ENCODE data around the gene RAPGEF2.
"Not testable (repeated sequence)": the region's sequence is repeated elsewhere in the genome, so short reads cannot be mapped to it uniquely, and the experiment has no call there.

RAPGEF2 gene

GRCh38 chr4:159106636-159107035, 3.8 kb downstream of the RAPGEF2 start:
- no peak for TF ChIP-seq CTCF (IDR thresholded peaks at IDR 0.05; ENCODE audit: low read depth, low read length)
- H3K4me3 ChIP-seq (replicated peaks in 1 of 2; ENCODE audit: low read depth in 2 of 2, low read length in 2 of 2), result no peak overlapping the region
- DNase-seq (ENCODE audit: low read depth in 2 of 2), result peak in 1 of 2 donors; percentile 17

- no peak overlapping the region for H3K4me3 ChIP-seq (replicated peaks in 1 of 2; ENCODE audit: low read depth in 2 of 2, low read length in 2 of 2)
- TF ChIP-seq CTCF (IDR thresholded peaks at IDR 0.05; ENCODE audit: low read depth, low read length), result no peak
- DNase-seq (ENCODE audit: low read depth in 2 of 2), result peak in 1 of 2 donors; percentile 36
These were observed 4.5 kb downstream of the RAPGEF2 start for GRCh38 chr4:159107203-159107925.

GRCh38 chr4:159108124-159108523, 5.2 kb downstream of the RAPGEF2 start:
- no peak overlapping the region for H3K4me3 ChIP-seq (replicated peaks in 1 of 2; ENCODE audit: low read depth in 2 of 2, low read length in 2 of 2)
- no peak for DNase-seq (ENCODE audit: low read depth in 2 of 2)
- no peak for TF ChIP-seq CTCF (IDR thresholded peaks at IDR 0.05; ENCODE audit: low read depth, low read length)

- no peak for TF ChIP-seq CTCF (IDR thresholded peaks at IDR 0.05; ENCODE audit: low read depth, low read length)
- no peak for DNase-seq (ENCODE audit: low read depth in 2 of 2)
- no peak overlapping the region for H3K4me3 ChIP-seq (replicated peaks in 1 of 2; ENCODE audit: low read depth in 2 of 2, low read length in 2 of 2)
These were observed 8.1 kb downstream of the RAPGEF2 start for GRCh38 chr4:159110961-159111360.

GRCh38 chr4:159111416-159111815, 8.5 kb downstream of the RAPGEF2 start:
- no peak for TF ChIP-seq CTCF (IDR thresholded peaks at IDR 0.05; ENCODE audit: low read depth, low read length)
- DNase-seq (ENCODE audit: low read depth in 2 of 2), result no peak
- no peak overlapping the region for H3K4me3 ChIP-seq (replicated peaks in 1 of 2; ENCODE audit: low read depth in 2 of 2, low read length in 2 of 2)

GRCh38 chr4:159113366-159113765, 10.5 kb downstream of the RAPGEF2 start:
- H3K4me3 ChIP-seq (replicated peaks in 1 of 2; ENCODE audit: low read depth in 2 of 2, low read length in 2 of 2); DNase-seq (ENCODE audit: low read depth in 2 of 2): not testable (repeated sequence)

- not testable (repeated sequence) for H3K4me3 ChIP-seq (replicated peaks in 1 of 2; ENCODE audit: low read depth in 2 of 2, low read length in 2 of 2); DNase-seq (ENCODE audit: low read depth in 2 of 2)
These were observed 13.2 kb downstream of the RAPGEF2 start for GRCh38 chr4:159116098-159116497.

- DNase-seq (ENCODE audit: low read depth in 2 of 2), result not testable (repeated sequence)
These were observed 13.8 kb downstream of the RAPGEF2 start for GRCh38 chr4:159116693-159117092.

More at GRCh38 chr4:159116693-159117092, 13.8 kb downstream of the RAPGEF2 start:
- H3K4me3 ChIP-seq (replicated peaks in 1 of 2; ENCODE audit: low read depth in 2 of 2, low read length in 2 of 2), result not testable (repeated sequence)
